HG03432 (cell line): Measurements from ENCODE around the gene GLP1R.

Source experiments
- ATAC-seq: cut with Tn5 transposase; IDR thresholded peaks from one replicate; pipeline ENCODE4 v1.9.1; 2021; ENCODE audit warnings: mild to moderate bottlenecking, moderate library complexity; ENCODE audit not compliant: unreplicated experiment

GLP1R gene

DNA sequence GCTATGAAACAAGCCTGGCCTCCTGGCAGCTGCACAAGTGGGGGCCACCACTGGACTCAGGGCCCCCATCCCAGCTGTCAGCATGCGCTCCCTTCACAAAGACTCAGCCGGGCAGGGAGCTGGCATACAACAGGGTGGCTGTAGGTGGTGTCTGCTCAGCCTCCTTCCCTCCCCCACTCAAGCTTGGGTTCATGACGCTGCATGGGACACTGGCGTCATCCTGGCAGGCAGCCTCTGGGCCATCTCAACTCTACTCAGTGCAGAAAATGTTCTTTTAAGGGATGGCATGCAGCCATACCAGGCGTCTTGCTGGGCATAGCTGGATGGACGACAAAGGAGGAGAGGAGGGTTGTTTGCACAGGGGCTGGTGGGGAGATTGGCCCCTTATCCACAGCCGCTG, 35.9 kb downstream of the GLP1R start:
- no peak for ATAC-seq

DNA sequence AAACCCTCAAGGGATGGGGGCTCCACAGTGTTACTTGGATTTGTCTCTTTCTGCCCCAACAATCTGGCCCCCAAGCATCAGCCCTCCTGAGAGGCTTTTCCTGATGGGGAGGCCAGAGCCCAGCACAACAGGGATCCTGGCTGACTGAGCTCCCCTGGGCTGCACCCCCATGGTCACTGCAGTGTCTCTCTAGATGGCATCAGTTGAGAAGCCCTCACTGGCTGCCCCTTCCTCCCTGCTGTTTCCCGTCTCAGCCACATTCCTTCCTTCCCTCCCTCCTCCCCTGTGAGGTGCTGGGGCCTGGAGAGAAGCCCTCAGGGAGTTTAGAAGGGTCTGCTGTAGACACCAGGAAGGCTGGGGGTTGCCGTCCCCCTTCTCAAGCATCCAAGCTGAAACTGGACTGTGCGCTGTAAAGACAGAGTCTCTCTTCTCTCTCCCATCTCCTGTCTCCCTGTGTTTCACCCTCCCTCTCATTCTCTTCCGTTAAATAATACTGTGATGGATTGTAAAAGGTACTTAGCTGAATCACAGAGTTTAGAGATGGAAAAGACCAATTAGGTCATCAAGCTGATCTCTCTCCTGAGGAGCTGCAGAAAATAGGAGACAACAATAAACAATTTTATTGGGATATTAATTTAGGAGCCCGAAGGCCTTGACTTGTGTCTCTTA, 36.7 kb downstream of the GLP1R start:
- ATAC-seq: no peak

DNA sequence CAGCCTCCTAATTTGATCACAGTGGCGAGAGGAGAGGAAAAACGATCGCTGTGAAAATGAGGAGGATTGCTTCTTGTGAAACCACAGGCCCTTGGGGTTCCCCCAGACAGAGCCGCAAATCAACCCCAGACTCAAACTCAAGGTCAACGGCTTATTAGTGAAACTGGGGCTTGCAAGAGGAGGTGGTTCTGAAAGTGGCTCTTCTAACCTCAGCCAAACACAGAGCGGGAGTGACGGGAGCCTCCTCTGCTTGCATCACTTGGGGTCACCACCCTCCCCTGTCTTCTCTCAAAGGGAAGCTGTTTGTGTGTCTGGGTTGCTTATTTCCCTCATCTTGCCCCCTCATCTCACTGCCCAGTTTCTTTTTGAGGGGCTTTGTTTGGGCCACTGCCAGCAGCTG, 37.7 kb downstream of the GLP1R start:
- ATAC-seq: peak; percentile 91

DNA sequence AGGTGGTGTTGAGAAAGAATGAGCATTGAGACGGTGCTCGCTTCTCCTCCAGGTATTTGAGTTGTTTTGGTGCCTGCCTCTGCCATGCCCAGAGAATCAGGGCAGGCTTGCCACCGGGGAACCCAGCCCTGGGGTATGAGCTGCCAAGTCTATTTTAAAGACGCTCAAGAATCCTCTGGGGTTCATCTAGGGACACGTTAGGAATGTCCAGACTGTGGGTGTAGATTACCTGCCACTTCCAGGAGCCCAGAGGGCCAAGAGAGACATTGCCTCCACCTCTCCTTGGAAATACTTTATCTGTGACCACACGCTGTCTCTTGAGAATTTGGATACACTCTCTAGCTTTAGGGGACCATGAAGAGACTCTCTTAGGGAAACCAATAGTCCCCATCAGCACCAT, 38.1 kb downstream of the GLP1R start:
- ATAC-seq: no peak

DNA sequence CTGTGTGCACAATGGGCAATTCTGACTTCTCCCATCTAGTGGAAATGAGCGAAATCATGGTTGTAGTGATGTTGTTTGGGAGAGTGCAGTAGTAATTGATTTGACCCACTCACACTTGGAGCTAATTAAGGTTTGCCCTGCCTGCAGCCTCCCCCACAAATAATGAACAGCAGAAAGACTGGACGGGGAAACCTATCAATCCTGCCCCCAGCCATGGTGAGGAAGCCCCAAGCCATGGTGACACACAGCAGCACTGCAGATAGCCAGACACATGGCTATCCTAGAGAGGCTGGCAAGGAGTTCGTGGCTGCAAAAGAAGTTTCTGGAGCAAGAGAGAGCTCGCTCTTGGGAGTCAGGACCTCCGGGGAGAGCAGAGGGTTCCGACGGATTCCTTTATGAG, 38.6 kb downstream of the GLP1R start:
- ATAC-seq: no peak

DNA sequence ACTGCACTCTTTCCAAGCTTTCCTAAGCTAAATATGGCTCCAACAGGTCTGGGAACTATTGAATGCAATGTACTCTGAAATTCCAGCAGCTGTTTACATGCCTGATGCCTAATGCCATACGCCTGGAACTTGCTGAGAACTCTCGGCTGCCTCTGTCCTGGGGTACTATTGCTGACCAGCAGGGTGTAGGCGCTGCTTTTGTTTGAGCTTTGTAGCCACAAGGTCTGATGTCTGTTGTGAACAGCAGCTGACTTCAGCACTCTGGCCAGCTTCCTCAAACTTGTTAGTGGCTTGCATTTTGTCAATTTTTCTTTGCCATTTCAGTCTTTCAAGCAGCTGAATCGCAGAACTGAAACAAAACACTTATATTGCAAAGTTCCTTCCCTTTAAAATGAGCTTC, 39.8 kb downstream of the GLP1R start:
- no peak for ATAC-seq

DNA sequence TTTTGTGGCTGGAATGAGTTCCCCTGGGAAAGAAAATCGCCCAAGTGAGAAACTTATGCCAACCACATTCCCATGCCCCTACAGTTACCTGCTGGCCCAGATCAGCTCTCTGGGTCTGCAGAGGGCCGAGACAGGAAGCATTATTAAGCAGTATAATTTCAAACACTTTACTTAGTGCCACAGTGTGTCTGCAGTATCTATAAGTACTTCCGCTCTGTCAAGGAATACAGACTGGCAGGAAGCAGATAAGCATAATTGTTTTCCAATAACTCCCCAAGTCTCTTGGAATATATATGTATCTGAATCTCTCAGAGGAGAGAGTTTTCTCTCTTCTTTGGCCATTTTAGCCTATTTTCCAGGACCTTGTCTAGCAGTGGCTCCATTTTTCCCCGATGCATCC, 41.5 kb downstream of the GLP1R start:
- no peak for ATAC-seq

DNA sequence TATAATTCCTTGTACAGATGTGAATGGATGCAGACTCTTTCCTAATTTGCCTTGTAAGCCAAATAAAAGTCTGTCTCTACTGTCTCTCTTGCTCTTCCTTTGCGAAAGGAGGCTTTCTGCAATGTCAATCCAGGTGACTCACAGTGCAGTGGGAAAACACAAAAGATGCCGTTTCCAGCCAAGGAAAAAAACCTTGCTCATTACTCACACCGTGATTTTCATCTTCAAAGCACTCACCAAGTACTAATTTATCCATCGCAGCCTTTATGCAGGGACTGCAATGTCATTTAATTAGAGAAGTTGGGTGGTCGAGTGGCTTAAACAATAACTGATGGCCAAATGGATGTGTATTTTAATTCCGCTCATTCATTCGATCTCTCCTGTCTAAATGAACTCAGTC, 42.6 kb downstream of the GLP1R start:
- no peak for ATAC-seq

DNA sequence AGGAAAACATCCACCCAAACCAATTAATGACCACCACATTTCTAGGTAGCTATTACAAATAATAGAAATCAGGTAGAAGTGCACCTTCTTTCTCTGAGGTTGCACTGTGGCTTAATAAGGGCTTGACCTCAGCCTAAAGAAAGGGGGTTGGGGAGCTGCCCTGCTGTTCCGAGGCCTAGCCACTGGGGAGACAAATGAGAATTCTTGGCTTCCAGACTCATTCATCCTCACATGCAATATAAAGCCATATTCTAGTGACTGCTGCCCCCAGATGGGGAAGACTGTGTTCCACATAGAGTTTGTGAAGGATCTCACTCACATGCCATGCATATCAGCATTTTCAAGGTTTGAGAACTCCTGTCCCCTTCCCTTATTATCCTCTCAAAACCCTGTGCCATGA, 43.5 kb downstream of the GLP1R start:
- no peak for ATAC-seq

DNA sequence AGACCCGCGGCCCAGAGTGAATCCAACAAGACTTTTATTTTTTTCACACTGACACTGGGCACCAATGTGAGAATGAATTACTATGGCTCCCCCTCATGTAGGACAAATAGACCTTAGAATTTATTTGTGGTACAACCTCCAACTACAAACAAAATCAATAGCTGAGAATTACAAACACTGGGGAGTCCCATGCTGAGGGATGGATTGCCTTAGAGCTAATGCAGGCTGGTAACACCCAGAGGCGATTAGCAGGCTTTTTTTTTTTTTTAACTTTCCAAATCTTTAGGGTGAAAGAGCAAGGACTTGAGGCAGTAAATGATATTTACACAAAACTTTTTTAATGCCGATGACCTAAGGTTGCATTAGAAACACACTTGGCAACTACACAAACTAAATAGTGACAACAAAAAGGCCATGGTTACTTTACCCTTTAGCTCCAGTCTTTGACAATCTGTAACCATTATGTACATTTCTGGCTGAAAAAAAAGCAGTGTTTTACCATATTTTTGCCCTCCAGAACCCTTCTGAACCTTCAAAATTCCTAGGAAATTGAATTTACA, 44.6 kb downstream of the GLP1R start:
- ATAC-seq: no peak

DNA sequence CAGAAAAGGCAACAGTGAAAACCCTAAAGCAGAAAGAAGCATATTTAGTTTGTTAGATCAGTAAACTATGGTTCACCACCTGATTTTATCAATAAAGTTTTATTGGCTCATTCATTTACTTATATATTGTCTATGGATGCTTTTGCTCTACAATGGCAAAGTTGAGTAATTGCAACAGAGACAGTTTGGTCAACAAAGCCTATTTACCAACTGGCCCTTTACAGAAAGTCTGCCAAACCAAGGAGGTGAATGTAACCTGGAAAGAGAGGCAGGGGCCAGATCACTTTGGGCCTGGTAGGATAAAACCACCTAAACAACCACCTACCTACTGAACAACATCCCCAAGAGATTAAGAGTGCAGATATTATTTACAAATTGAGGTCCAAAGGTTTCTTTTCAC, 47.0 kb downstream of the GLP1R start:
- ATAC-seq: no peak

DNA sequence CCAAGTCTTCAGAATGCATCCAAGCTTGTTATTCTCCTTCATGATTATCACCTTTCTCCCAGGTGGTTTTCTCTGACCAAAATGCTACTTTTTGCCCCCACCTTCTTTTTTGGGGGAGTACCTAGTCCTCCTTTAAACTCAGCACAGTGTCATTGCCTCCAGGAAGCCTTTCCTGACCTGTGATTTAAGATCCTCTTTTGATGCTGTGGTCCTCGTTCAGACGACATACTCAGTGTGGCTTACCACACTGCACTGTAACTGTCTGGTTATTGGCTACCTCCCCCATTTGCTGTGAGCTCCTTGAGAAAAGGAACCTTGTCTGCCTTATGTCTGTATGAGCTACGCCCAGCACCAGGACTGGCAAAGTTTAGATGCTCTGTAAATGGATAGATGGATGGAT, 51.8 kb downstream of the GLP1R start:
- ATAC-seq: no peak

DNA sequence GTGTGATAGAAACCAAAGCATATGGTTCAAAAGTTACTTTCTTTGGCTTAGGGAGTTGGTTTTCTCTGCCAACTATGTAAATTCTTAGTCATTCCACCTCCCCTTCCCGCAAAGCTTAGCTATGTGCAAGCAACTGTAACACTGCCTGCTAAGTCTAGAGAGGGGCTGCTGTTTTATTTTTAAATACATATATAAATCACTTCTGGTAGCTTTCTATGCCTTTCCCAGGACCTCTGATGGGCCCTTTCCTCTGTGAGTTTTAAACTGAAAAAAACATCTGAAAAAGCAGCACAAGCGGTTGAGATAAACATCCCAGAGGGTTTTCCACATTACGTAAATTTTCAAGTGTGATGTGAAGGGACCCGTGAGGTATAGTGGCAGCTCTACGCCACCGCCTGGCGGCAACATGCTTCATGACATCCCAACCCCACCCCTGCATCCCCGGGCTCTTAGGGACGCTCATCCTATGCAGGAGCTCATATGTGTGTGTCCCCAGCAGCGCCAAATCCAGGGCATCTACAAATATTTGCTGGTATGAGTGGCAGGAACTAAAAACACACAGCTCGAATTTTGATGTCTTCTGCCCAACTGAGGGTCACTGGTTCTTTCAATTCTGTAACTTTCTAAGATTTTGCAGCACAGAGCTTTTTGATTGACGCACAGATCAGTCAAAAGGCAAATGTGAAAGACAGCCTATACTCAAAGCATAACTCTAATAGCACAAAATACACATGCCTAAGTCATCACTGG, 53.7 kb downstream of the GLP1R start:
- ATAC-seq: peak; percentile 54

DNA sequence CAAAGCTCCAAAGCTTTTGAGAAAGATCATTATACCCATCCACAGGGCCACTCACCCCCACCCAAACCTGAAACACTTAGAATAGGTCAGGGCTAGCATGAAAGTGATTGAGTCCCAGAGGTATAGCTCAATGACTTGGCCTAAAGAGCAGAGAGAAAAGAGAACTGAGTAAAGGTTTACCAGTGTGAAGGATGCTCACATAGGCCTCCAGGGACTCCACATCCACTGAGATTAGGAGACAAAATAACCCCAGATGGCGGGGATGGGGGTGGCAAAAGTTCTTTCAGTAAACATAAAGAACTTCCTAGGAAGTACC, 54.2 kb downstream of the GLP1R start:
- peak; percentile 78 for ATAC-seq

DNA sequence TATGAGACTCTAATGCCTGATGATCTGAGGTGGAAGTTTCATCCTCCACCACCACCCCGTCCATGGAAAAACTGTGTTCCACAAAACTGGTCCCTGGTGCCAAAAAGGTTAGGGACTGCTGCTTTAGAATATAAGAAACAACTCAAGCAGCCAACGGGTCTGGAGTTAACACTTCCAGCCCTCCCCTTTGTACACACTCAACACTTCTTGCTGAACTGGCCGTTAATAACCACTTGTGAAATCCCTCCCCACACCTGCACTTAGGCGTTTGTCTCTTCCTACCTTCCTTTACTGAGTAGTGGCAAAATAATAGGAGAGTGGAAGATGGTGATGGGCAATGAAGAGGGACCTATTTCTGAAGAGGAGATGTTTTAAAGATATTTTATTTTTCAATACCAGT, 55.9 kb downstream of the GLP1R start:
- ATAC-seq: no peak

DNA sequence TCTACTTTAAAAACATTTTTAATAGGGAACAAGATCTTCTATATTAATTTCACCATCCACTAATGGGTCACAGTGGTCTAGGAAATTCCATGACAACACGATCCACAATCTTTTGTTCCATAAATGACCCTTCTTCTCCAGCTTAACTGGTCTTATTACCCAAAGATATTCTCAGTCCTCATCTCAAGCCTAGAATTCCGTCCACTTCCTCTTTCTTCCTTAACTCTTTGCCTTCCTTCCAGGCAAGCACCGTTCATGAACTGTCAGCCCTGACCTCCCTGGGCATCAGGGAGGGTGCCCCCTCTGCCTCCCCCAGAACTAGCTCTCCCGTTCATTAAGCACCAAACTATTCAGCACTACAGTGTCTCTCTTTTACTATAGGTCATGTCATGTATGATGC, 58.5 kb downstream of the GLP1R start:
- no peak for ATAC-seq

DNA sequence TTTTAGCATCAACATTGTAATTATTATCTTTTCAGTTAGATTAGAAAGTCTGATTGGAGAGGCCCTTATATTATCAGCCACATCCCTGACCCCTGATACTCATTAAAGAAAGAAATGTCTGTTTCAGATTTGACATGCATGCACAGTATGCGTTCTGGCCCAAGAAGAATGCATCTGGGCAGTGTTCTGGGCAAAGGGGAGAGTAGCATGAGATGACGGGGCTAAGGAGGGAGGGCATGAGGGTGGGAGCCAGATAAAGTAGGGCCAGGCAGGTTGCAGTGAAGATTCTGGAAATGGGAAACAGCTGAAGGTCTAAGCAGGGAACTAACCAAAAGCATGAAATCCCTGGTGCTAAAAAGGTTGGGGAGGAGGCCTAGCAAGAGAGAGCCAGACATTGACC, 59.1 kb downstream of the GLP1R start:
- ATAC-seq: no peak

DNA sequence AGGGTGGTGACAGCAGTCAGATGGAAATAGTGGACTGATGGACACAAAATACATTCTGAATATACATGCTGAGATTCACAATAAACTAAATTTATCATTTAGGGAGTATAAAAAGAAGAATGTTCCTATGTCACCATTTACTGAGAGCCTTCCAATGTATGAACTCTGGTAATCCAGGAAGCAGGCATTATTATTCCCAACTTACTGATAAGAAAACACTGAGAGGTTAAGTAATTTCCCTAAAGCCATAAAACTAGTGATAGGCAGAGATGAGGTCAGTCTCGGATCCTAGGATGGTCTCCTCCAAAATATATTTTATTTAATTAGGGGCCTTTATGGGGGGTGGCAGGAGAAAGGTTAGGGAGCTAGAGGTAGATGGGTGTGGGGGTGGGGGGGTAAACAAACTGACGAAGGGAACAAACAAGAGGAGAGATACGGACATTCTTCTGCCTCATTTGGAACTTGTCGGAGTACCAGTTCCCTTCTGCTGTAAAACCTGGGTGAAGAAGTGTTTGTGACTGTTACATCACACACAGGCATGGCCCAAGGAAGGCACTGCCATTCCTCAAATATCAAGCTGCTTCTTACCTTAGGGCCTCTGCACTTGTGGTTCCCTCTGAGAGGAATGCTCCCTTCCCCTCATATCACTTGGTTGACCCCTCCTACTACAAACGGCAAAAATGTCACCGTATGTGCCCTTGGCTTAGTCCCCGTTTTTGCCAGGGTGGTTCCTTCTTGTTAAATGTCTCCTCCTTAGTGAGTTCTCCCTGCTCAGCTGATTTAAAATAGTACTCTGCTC, 59.7 kb downstream of the GLP1R start:
- no peak for ATAC-seq

DNA sequence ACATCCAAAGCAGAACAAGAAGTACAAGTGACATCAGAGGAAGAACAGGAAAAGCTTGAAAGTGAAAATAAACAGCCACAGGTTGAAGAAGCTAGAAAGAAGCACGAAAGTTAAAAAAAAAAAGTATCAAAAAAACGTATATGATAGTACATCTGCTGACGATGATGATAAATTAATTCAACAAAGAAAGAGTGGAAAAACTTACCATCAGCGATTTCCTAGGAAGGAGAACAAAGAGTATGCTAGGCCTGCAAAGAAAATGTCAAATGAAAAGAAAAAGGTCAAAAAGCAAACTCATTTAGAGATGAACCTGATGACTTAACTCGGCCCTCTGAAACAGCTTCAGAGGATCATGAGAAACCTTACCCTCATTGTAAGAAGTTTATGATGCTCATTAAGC, 62.7 kb downstream of the GLP1R start:
- no peak for ATAC-seq

DNA sequence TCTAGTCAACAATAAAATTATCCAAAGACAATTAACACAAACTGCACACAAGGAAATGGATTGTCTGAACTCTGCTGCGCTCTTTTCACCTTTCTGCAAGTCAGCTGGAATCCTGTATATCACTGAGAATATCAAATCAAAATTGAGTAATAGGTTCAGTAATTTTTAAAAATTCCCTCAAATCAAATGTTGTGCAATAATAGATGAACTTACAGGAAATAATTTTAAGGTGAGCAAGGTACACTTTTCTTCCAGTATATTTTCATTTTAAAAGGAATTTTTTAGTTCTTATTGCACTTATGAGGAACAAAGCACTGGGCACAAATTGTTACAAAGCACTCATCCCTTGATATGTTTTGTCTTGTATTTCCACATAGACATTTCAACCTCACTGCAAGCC, 65.2 kb downstream of the GLP1R start:
- no peak for ATAC-seq

DNA sequence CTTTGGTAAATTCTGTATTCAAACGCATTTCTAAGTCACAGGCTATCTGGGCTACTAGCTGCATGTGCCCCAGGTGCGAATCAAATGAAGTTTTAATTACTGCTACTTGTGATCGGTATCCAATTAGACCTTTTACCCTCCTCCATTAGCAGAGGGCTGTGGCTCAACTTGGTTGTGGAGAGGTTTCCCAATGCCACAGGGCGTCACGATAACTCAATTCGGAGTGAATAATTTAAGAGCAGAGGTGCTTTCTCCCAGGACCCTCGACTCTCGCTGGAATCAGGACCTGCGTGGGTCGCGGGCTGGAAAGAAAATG, 65.8 kb downstream of the GLP1R start:
- ATAC-seq: peak; percentile 21
